Epithelial cell of proximal tubule (primary cell): Measurements from ENCODE around the gene RALGPS2. TPM values are rescaled to one million over a fixed set of nuclear protein-coding genes. Genes with fewer than 3 reads are reported as not detected.

Source experiments
- DNase-seq: peaks from one replicate; pipeline ENCODE4 v3.0.0-alpha.2; 2011; ENCODE audit warnings: low read depth
- H3K4me3 ChIP-seq: 2 replicates; pipeline ENCODE4 v1.5.1; 2011; ENCODE audit warnings: low read depth, mild to moderate bottlenecking, low read length
- total RNA-seq: library from RNA; depleted of rRNA; stranded (reverse); fragments of >200 nt; gene quantifications from 2 replicates; pipeline ENCODE4 v1.2.3, GENCODE V29; 2015
- TF ChIP-seq, protein P1 (sequence below): conservative IDR thresholded peaks from 2 replicates; pipeline ENCODE4 v1.5.1; 2012; ENCODE audit warnings: low read depth, mild to moderate bottlenecking, low read length

The RALGPS2 gene
- total RNA-seq, 1 donor from 2014 or later, result 15.0 TPM

DNA sequence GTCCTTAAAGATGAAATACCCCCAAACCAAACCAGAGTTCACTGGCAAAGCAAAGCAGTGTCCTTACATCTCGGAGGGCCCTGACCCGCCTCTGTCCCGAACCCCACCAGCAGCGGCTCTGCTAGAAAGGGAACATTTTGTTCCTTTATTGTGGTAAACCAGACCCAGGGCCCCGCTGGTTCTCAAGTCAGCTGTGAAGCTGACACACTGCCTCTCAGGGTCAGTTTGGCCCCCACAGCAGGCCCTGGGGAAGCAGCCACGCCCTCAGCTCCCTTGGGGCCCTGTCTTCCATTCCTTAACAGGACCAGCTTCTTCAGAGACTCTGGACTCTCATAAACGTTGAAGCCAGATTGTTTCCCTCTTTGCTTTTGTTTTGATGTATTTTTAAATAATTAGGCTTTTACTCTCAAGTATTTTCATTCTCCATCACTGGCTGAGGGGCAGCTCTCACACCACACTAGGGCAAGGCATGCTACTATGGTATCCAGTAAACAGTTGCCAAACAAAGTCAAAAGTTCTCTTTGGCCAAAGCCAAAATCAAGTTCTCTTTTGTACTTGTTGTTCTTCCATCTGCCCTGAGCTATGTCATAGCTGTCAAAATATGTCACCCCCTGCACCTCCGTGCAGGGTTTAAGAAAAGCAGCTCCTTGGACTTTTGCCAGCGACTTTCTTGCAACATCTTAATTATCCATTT, 207.0 kb downstream of the RALGPS2 start:
- H3K4me3 ChIP-seq, result no peak overlapping the region
- DNase-seq, result no peak
- TF ChIP-seq, protein P1, sequence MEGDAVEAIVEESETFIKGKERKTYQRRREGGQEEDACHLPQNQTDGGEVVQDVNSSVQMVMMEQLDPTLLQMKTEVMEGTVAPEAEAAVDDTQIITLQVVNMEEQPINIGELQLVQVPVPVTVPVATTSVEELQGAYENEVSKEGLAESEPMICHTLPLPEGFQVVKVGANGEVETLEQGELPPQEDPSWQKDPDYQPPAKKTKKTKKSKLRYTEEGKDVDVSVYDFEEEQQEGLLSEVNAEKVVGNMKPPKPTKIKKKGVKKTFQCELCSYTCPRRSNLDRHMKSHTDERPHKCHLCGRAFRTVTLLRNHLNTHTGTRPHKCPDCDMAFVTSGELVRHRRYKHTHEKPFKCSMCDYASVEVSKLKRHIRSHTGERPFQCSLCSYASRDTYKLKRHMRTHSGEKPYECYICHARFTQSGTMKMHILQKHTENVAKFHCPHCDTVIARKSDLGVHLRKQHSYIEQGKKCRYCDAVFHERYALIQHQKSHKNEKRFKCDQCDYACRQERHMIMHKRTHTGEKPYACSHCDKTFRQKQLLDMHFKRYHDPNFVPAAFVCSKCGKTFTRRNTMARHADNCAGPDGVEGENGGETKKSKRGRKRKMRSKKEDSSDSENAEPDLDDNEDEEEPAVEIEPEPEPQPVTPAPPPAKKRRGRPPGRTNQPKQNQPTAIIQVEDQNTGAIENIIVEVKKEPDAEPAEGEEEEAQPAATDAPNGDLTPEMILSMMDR, result no peak

DNA sequence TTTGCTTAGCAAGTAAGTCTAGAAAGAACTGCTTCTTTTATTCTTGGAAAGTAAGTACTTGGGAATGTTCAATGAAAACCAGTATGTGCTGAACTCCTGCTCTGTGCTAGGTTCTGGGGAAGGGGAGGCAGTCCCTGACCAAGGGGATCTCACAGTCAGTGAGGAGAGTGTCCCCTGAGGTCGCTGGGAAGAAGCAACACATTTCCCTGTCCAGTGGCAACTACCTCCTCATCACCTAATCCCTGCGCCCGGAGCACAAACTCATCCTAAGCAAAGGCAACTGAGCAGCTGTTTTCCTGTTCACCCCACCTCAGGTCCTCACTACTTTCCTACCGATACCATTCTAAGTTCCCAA, 207.5 kb downstream of the RALGPS2 start:
- no peak overlapping the region for H3K4me3 ChIP-seq
- TF ChIP-seq, protein P1, result no peak
- DNase-seq, result no peak

DNA sequence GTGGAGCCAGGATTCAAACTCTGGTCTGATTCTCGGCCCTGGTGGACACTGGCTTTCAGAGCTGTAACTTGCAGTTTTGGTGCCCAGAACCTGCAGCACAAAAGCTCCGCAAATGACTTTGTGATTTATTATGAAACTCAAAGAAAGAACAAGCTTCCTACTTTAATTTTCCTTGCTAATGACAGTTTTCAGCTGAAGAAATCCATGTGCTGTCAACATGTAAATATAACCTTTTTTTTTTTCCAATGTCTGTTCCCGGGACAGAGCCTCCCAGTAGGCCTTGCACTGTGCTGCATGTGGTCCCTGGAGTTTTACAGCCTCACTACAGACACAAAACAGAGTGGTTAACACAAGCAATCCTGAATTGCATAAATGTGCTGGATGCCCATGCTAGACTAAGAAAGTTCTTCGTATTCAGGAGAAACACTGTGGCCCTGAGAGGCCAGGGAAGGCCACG, 208.1 kb downstream of the RALGPS2 start:
- no peak for DNase-seq
- TF ChIP-seq, protein P1, result no peak

DNA sequence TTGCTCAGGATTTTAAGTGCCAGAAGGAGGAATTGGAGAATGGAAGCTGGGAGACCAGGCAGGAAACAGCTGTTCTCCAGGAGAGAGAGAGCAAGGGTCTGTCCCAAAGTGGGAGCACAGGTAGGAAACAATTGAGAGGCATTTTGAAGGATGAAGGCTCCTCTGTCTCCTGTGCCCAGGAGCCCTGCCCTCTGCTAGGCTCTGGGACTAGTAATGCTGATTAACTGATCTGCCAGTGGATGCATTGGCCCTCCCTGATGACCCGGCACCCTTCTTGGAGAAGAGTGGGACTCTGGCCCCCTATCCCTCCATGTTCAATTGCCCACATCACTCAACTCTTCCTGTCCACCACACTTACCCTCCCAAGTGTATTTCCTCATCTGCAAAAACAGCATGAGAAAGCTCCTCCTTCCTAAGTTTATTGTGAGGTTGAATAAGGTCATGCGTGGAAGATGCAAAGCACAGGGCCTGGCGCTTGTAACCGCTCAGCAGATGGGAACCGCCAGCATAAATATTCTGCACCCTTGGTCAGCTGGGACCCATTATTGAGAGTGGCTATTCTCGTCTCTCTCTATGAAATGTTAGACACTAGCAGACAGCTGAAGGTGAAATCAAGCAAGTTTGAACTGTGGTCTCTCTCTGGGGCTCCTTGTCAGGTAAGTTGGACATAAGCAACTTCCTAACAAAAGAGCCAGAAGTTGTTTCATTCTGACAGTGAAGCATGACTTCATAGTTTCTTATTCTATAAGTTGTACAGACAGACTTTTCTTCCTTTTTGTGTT, 208.9 kb downstream of the RALGPS2 start:
- TF ChIP-seq, protein P1, result no peak
- no peak for DNase-seq

More for the DNA sequence above, 208.1 kb downstream of the RALGPS2 start:
- H3K4me3 ChIP-seq, result no peak overlapping the region

DNA sequence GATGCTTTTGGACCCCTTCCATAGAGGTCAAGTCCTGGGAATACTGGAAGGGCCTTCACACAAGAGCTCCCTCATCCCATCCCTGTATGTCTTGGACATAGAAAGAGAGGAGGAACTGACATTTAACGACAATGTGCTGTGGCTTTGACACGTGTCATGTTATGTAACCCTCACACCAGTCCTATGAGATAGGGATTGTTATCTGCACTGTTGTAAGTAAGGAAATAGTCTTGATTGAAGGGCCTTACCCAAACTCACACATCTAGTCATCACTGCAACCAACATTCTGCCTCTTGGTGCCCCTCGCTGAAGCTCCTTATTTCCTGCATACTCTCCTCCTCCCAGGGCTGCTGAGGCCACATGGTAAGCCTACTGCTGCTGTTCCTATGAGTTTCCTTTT, 209.5 kb downstream of the RALGPS2 start:
- no peak for DNase-seq
- TF ChIP-seq, protein P1, result no peak
- H3K4me3 ChIP-seq, result no peak overlapping the region

More for the DNA sequence above, 208.9 kb downstream of the RALGPS2 start:
- no peak overlapping the region for H3K4me3 ChIP-seq

DNA sequence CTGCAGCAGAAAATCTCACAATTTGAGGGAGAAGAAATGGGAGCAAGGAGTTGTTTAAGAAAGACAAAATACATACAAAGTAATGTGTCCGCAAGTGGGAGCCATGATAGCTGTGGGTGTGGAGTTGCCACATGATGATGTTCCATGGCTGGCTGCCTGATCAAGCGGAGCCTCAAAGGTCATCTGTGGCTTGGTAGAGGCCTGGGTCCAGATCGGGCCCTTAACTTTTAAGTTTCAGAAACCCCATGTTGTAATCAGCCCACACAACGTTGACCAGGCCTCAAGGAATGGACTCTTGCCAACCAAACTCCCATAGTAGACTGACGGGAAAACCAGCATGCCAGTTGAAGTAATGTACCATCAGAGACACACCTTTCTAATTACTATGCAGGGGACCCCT, 210.6 kb downstream of the RALGPS2 start:
- DNase-seq, result no peak
- TF ChIP-seq, protein P1, result no peak
- no peak overlapping the region for H3K4me3 ChIP-seq
